PC-3 (cell line): ENCODE measurements around the gene ANP32E. TPM values are rescaled to one million over a fixed set of nuclear protein-coding genes. Genes with fewer than 3 reads are reported as not detected.

ENCODE experiments used
- ATAC-seq: fragments of 200-7000 bp; cut with Tn5 transposase; 2 replicates; pipeline ENCODE4 v1.9.1; 2020; ENCODE audit warnings: mild to moderate bottlenecking, moderate library complexity
- BruUV-seq: library from RNA; stranded (reverse); fragments of 400-500 nt; replicated peaks from 2 replicates; lab custom pipeline; 2021; lab: Mats Ljungman, UMichigan
- CTCF ChIA-PET: fragments of 300-600 bp; sonication (Branson Sonifier 250); formaldehyde crosslinking; loops from one replicate; lab custom pipeline; 2022; ENCODE audit warnings: antibody characterized with exemption; lab: Charles Lee
- POLR2A ChIA-PET: fragments of 300-600 bp; sonication (Branson Sonifier 250); formaldehyde crosslinking; loops from one replicate; lab custom pipeline; 2022; ENCODE audit warnings: antibody characterized with exemption; ENCODE audit not compliant: unreplicated experiment; lab: Charles Lee
- DNase-seq: peaks from one replicate; pipeline ENCODE4 v3.0.0-alpha.2; 2015
- H2AFZ ChIP-seq: fragments of 300-600 bp; sonication (generic); 2 replicates; pipeline ENCODE4 v1.6.0; 2016; ENCODE audit warnings: antibody characterized with exemption, low read length
- H3F3A ChIP-seq: fragments of 300-600 bp; sonication (generic); one replicate; pipeline ENCODE4 v1.6.0; 2017; ENCODE audit warnings: antibody characterized with exemption, low read length, control low read depth, mild to moderate bottlenecking; ENCODE audit not compliant: unreplicated experiment
- H3K27ac ChIP-seq: fragments of 300-600 bp; sonication (generic); 2 replicates; pipeline ENCODE4 v1.5.1; 2016; ENCODE audit warnings: mild to moderate bottlenecking, low read length
- H3K27me3 ChIP-seq: fragments of 300-600 bp; sonication (generic); 2 replicates; pipeline ENCODE4 v1.6.1; 2016; ENCODE audit warnings: low read length, mixed read lengths
- H3K36me3 ChIP-seq: fragments of 300-600 bp; sonication (generic); 2 replicates; pipeline ENCODE4 v1.6.1; 2016; ENCODE audit warnings: low read depth, mixed run types, low read length, mixed read lengths
- H3K4me1 ChIP-seq: fragments of 300-600 bp; sonication (generic); 2 replicates; pipeline ENCODE4 v1.5.1; 2016; ENCODE audit warnings: low read length; ENCODE audit not compliant: insufficient read depth
- H3K4me2 ChIP-seq: fragments of 300-600 bp; sonication (generic); 2 replicates; pipeline ENCODE4 v1.6.0; 2016; ENCODE audit warnings: low read length
- H3K4me3 ChIP-seq: fragments of 300-600 bp; sonication (generic); 2 replicates; pipeline ENCODE4 v1.5.1; 2016; ENCODE audit warnings: mild to moderate bottlenecking, low read length, mixed read lengths
- H3K79me2 ChIP-seq: fragments of 300-600 bp; sonication (generic); 2 replicates; pipeline ENCODE4 v1.6.1; 2017; ENCODE audit warnings: low read length, mixed read lengths
- H3K9ac ChIP-seq: fragments of 300-600 bp; sonication (generic); 2 replicates; pipeline ENCODE4 v1.6.0; 2016; ENCODE audit warnings: mild to moderate bottlenecking, low read length
- H3K9me2 ChIP-seq: fragments of 300-600 bp; sonication (generic); replicated peaks from 2 replicates; pipeline ENCODE4 v1.6.1; 2016; ENCODE audit warnings: mixed run types, low read length, mixed read lengths
- H3K9me3 ChIP-seq: fragments of 300-600 bp; sonication (generic); 2 replicates; pipeline ENCODE4 v1.6.1; 2016; ENCODE audit warnings: low read length, mixed read lengths
- H4K20me1 ChIP-seq: fragments of 300-600 bp; sonication (generic); 2 replicates; pipeline ENCODE4 v1.6.1; 2016; ENCODE audit warnings: low read length, mixed read lengths
- EZH2 ChIP-seq: fragments of 300-600 bp; sonication (generic); IDR thresholded peaks from one replicate; pipeline ENCODE4 v1.6.1; 2017; ENCODE audit warnings: antibody characterized with exemption, mild to moderate bottlenecking, low read length; ENCODE audit not compliant: unreplicated experiment
- EZH2phosphoT487 ChIP-seq: fragments of 300-600 bp; sonication (generic); IDR thresholded peaks from 2 replicates; pipeline ENCODE4 v1.6.1; 2018; ENCODE audit warnings: mild to moderate bottlenecking, antibody characterized with exemption, low read length, borderline replicate concordance
- intact Hi-C: fragments of 100-400 bp; cut with micrococcal nuclease; formaldehyde crosslinking; loops from 2 replicates; pipeline ENCODE4 v1.9.0; 2023
- total RNA-seq: library from RNA; depleted of rRNA; stranded (reverse); fragments of >200 nt; gene quantifications from 2 replicates; pipeline ENCODE4 v1.2.3, GENCODE V29; 2014
- TF ChIP-seq, protein P1 (sequence below): fragments of 300-600 bp; sonication (generic); conservative IDR thresholded peaks from 2 replicates; pipeline ENCODE4 v1.5.1; 2017; ENCODE audit warnings: antibody characterized with exemption, low read depth, mild to moderate bottlenecking, low read length

ANP32E gene
- total RNA-seq, 1 experiment from 2014 or later = 42.0 TPM

DNA sequence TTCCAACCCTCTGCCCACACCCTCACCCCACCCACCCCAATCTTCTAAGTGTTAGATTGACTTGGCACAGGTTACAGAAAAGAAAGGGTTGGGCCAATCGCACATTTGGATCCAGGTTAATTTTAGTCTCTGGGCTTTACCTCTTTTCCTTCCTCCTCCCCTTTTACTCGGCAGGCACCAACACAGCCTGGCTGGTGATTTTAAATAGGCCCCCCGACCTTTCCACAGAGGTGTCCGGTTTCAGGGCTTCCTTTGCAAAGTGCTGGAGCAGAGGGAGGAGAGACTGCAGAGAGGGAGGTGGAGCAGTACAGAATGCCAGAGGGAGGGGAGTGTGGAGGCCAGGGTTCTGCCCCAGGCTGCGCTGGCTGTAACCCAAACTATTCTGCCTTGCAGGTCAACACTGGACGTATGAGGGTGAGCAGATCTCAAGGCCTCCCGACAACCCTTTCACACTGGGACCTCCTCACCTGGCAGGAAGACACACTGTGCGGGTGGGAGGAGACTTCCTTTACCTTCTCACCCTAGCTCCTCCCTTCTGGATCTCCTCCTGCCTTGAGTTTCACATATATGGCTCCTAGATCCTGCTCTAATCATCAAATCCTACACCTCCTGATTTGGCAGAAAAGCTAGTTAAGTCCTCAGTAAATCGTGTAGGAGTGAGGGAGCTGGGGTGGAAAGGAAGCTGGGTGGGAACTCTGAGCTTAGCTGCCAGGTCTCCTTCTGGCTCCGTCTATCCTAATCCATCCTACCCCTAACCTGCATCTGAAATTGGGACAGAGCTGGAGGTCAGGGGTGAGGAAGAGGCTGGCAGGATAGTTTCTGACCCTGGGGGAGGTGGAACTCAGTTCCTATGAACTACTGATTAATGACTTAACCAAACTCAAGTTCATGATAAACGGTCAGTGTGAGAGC is 24.1 kb upstream of the ANP32E start:
- peak overlapping the region; percentile 20 for H2AFZ ChIP-seq
- no peak overlapping the region for H3K9ac ChIP-seq
- DNase-seq = peak; percentile 76
- intact Hi-C loops = loop anchor here (10.0 kb wide), 2 partner anchors 205 to 275 kb away; no protein-coding TSS in a partner anchor
- H3F3A ChIP-seq = peaks cover 8% of the 10 kb centered on the region
- BruUV-seq = no TSS peak
- ATAC-seq = peak; percentile 18
- no peaks in the 10 kb centered on the region for H3K9me2 ChIP-seq
- TF ChIP-seq EZH2 = no peak
- TF ChIP-seq, protein P1, sequence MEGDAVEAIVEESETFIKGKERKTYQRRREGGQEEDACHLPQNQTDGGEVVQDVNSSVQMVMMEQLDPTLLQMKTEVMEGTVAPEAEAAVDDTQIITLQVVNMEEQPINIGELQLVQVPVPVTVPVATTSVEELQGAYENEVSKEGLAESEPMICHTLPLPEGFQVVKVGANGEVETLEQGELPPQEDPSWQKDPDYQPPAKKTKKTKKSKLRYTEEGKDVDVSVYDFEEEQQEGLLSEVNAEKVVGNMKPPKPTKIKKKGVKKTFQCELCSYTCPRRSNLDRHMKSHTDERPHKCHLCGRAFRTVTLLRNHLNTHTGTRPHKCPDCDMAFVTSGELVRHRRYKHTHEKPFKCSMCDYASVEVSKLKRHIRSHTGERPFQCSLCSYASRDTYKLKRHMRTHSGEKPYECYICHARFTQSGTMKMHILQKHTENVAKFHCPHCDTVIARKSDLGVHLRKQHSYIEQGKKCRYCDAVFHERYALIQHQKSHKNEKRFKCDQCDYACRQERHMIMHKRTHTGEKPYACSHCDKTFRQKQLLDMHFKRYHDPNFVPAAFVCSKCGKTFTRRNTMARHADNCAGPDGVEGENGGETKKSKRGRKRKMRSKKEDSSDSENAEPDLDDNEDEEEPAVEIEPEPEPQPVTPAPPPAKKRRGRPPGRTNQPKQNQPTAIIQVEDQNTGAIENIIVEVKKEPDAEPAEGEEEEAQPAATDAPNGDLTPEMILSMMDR = no peak
- no peak for TF ChIP-seq EZH2phosphoT487
- CTCF ChIA-PET = interaction anchor here (1.9 kb wide), 1 partner anchor 21 kb away, joined by 9 read pairs; no protein-coding TSS in a partner anchor
- no peaks in the 10 kb centered on the region for H3K79me2 ChIP-seq
- peak overlapping the region; percentile 29; the same call in 1 of the 2 replicates for H3K4me3 ChIP-seq
- H3K4me2 ChIP-seq = peak overlapping the region; percentile 61
- H3K9me3 ChIP-seq = no peaks in the 10 kb centered on the region
- H4K20me1 ChIP-seq = no peaks in the 10 kb centered on the region
- peaks cover 55% of the 10 kb centered on the region for H3K4me1 ChIP-seq
- peaks cover 6% of the 10 kb centered on the region; the same call in 1 of the 2 replicates for H3K36me3 ChIP-seq
- H3K27me3 ChIP-seq = no peaks in the 10 kb centered on the region
- POLR2A ChIA-PET = interaction anchor here (0.6 kb wide), 1 partner anchor 104 kb away, joined by 4 read pairs; the partner anchor contains the start of gene RPRD2
- H3K27ac ChIP-seq = 0 out of 2 replicates have a peak overlapping the region, but pooled peaks have one; percentile 0

DNA sequence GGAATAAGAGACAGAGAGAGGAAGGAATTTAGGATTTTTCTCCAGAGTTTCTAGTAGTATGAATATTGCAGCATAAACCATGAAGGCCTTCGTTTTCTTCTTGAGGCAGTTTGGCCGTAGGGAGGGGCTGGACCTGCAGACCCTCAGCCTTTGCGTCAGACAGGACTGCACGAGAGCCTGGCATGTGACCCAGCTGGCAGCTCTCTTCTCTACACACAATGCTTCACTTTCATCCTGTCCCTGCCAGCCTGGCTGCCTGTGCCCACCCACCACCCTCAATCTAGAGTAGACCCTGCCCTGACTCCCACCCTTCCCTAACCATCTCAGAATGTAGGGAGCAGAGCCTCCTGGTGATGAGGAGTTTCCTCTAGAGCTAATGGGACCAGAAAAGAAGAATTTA is 23.3 kb upstream of the ANP32E start:
- Histone ChIP-seq H2AFZ (no peak overlapping the region), H3K9me2 (no peaks in the 10 kb centered on the region), H3K79me2 (no peaks in the 10 kb centered on the region), H3K27me3 (no peaks in the 10 kb centered on the region), H3K9me3 (no peaks in the 10 kb centered on the region), H3F3A (peaks cover 8% of the 10 kb centered on the region), H3K9ac (no peak overlapping the region), H3K36me3 (no peaks in the 10 kb centered on the region), H3K27ac (no peak overlapping the region), H3K4me2 (peak overlapping the region; percentile 61; the same call in 1 of the 2 replicates), H4K20me1 (no peaks in the 10 kb centered on the region), H3K4me3 (no peak overlapping the region), H3K4me1 (peaks cover 55% of the 10 kb centered on the region)
- BruUV-seq = no TSS peak
- TF ChIP-seq EZH2 = no peak
- TF ChIP-seq EZH2phosphoT487 = no peak
- TF ChIP-seq, protein P1 = no peak
- ChIA-PET POLR2A (no interaction called here), CTCF (interaction anchor here (1.9 kb wide), 1 partner anchor 22 kb away, joined by 9 read pairs; no protein-coding TSS in a partner anchor)
- DNase-seq (no peak), ATAC-seq (no peak)
- intact Hi-C loops = loop anchor here (10.0 kb wide), 2 partner anchors 206 to 276 kb away; no protein-coding TSS in a partner anchor
